ENCODE results near the gene BIN1.

Gene BIN1

DNA sequence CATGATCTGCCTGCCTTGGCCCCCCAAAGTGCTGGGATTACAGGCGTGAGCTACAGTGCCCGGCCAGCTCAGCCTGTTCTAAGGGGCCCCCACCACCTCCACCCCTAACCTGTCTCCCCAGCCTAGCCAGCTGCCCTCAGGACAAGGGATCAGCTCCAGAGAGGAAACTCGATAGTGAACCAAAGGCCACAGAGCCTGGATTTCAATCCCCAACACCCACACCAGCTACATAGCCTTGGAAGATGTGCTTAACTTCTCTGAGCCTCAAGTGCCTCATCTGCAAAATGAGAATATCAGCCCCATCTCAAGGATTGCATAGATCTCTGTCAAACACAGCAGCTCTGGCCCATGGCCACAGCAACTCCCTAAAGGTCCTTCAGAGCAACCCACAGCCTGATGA, 32.0 kb downstream of the BIN1 start:
- FAIRE-seq = no peak

DNA sequence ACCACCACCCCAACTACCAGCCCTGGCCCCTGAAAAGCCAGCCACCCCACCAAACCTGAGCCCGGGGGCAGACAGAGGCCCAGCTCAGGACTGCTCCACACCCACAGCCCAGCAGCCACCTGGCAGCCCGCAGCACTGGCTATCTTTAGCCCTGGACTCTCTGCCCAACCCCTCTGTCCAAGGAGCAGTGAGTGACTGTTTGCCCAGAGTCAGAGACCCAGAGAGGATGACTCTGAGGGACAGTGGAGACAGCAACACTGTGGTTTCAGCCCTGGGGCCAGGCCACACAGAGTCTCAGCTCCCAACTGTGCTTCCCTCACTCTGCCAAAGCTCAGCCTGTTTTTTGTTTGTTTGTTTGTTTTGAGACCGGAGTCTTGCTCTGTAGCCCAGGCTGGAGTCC, 32.6 kb downstream of the BIN1 start:
- FAIRE-seq = no peak

DNA sequence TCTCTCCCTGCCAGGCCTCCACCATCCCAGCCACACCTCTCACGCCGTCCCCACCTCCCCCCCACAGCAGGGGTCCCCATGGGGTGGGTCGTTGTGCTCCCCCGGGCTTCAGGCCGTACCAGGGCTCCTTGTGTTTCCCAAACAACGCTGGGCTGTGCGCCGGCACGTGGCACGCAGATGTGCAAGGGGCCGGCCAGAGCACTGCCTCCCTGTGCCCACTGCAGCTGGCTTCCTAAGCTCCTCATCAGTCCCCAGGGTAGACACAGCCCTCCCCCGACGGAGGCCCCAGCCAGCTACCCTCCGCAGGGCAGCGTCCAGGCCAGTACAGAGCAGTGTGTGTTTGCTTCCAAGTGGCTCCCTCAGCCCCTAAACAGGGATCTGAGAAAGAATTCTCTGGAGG, 34.0 kb downstream of the BIN1 start:
- FAIRE-seq = no peak

DNA sequence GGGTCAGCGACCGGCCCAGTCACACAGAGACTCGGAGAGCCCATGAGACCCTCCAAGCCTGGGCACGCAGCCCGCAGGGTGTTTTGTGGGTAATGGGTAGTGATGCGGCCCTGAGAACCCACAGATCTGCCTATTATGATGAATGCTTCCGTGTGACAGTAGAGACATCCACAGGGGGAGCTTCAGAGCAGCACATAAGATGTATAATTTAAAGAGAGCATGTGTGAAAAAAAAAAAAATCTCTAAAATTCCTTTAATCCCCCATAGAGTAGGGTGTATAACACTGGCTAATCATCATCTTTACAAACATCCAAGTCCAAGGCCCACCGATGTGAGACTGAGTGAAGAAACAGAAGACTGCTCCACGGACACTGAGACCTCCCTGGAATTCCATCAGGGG, 34.6 kb downstream of the BIN1 start:
- no peak for FAIRE-seq

DNA sequence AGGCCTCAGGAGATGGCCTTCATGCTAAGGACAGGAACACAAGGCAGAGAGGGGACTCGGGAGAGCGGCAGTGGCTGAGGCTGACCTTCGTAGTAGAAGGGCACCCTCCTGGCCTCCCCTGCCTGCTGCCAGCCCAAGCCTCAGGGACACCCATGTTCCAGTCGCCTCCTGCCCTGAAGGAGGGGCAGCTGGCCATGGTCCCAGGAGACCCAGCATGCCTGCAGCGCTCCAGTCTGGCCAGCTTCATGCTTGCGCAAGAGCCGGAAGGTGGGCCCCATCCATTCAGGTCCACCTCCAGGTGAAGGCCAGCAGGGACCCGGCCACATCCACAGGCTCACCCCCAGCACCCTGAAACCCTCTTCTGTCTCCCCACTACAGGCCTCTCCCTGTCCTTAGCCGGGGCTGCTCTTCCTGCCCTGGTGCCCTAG, 35.0 kb downstream of the BIN1 start:
- no peak for FAIRE-seq

DNA sequence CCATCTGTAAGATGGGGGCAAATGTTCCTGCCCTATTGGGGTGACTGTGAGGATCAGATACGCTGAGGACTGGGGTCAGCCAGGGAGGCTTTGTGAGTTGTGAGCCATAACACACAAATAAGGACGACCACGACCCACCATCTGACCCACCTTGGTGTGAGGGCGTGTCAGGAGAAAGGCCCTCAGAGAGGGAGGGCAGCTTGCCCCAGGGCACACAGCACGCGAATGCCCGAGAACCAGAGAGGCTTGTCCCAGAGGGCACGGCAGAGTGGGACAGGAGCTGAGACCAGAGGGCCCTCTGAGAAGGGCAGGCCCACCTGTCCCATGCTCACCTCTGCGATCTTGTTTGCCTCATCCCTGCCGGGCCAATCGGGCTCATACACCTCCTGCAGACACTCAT, 36.7 kb downstream of the BIN1 start:
- FAIRE-seq = no peak

DNA sequence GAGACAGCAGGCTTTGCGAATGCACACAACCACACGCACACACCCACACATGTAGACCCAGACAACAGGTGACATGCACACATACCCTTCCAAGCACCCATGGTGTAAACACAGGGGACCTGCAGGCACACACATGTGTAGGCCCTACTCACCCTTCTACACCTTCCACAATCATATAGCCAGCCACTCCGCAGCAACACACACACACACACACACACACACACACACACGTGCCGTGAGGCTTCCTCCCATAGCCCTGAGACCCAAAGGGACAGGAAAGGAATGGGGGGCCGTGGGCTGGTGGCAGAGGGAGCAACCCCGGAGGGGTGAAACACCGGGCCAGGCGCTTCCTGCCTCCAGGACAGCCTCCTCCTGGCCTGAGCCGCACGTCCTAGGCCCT, 37.4 kb downstream of the BIN1 start:
- no peak for FAIRE-seq

DNA sequence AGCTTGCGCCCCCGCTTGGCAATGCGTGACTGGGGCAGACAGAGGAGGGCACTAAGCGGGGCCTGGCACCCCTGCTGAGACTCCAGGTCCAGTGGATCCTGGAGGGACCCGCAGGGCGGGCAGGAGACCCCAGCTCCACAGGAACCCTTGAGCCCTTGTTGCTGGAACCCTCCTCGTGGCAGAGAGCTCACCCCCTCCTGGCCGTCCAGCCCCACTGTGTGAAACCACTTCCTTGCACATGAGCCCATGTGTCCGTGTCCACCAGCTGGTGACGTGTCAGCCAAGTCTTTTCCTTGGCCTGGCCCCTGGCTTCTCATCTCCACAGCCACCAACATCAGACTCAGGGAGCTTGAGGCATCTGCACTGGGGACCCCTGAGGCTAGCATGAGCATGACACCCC, 38.0 kb downstream of the BIN1 start:
- no peak for FAIRE-seq

DNA sequence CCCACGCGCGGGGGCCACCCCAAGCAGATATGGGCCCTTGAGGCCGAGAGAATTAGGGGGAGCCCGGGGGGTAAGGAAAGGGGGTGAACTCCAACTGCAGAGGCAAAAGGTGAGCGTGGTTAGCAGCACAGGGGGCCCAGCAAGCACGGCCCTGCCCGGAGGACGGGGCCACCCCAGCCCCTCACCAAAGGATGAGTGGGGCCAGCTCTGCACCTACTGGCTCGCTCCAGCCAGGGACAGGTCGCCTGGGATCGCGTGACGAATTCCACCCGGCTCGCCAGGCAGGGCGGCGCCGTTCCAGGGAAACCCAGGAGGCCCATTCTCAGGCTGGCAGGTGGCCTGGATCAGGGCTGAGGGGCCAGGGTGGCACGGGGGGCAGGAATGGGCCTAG, 38.6 kb downstream of the BIN1 start:
- no peak for FAIRE-seq

DNA sequence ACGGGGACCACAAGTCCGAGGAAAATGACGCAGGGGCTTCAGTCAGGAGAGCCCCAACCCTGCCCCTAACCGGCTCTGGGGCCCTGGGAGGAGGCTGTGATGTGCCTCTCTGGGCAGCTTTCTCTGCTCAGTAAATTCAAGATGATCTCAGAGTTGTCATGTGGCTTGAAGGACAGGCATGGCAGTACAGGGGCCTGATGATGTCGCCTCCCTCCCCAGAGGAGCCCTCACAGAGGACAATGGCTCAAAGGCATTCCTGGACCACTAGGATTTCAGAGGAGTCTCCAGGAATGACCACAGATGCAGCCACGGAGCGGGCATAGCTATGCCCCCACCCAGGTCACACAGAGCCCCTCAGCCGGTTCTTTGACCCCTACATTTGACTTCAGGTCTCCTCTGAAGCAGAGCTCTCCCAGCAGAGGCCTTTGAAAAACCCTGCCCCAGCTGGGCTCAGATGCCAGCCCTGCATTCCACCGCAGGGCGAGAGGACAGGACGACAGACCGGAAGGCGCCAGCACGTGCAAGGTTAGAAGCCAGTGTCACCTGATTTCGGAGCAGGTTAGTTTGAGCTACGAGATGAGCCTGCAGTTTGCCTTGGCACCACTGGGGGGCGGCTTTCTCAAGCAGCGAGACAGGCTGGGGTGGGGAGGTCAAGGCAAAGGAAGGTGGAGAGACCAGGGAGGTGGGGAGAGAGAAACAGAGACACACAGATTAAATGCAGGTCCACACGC, 39.2 kb downstream of the BIN1 start:
- FAIRE-seq = no peak

DNA sequence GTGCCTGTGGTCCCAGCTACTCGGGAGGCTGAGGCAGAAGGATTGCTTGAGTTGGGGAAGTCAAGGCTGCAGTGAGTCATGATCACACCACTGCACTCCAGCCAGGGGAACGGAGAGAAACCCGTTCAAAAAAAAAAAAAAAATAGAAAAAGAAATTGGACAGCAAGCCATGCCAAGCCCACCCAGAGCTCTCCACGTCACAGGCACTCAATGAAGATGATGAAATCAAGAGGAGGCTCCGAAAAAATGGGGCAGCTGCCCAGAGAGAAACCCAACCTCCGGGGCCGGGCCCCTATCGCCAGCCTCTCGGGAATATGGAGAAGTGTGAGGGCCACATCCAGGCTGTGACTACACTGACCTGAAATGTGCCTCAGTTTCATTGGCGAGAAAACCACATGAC, 40.0 kb downstream of the BIN1 start:
- FAIRE-seq = no peak

DNA sequence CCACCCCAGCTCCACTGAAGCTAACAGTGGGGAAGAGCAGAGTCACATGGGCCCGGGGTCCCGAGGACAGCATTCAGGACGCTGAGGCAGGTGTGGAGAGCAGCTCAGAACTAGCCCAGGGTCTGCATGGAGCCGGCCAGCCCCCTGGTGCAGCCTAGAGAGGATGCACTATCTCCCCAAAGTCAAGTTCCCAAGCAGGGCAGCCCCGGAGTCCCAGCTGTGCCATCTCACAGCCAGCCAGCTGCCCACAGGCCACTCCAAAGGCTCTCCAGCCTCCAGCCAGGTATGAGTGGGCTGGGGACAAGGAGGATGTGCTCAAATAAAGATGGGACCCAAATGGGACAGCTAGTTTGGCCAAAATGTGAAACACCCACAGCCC, 41.0 kb downstream of the BIN1 start:
- FAIRE-seq = no peak

DNA sequence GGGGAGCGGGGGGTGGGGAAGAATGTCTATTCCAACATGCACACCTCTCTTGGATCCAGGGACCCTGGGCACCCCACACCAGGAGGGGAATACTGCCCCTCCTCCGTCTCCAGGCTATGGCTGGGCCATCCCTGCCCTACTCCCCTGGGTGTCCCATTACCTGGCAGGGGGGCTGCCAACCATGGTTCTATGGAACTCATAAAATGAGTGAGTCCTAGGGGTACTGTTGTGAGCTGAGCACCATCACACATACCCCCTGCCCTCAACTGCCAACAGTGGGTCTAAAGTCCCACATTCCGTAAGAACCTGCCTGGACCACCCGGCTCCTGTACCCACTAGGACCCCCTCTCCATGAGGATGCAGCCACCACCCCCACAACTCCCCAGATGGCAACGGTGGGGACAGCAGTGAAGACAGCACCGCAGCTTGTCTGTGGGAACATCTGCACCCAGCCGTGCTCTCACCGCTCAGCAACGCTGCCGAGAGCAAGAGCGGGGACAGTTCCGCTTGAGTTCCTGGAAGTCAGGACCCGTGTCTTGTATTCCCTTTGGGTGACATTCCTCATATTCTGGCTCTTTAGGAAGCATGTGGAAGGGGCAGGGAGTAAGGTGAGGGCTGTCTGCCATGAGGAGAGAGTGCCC, 41.5 kb downstream of the BIN1 start:
- no peak for FAIRE-seq

DNA sequence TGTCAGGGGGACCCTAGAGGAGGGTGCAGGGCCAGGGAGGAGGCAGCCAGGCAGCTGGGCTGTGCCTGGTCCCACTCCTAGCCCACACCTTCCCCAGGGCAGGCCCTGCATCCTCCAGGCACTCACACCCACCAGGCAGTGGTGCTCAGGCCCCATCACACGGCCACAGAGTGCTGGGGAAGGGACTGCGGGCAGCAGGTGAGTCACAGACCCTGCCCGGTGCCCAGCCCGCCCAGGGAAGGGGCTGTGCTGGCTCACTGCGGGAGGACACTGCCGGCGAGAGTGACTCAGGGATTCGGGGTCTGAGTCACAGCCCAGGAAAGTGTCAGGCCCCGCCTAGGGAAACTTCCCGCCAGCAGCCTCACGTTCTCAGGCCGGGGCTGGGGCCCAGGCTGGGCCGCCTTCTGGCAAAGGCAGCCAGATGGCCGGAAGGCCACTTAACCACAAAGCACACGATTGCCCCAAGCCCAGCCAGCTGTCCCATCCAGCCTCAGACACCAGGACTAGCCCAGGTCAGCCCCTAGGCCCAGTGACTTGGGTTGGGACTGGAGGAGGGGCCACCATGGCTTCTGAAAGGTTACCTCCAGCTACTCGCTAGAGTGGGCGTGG, 42.2 kb downstream of the BIN1 start:
- no peak for FAIRE-seq

DNA sequence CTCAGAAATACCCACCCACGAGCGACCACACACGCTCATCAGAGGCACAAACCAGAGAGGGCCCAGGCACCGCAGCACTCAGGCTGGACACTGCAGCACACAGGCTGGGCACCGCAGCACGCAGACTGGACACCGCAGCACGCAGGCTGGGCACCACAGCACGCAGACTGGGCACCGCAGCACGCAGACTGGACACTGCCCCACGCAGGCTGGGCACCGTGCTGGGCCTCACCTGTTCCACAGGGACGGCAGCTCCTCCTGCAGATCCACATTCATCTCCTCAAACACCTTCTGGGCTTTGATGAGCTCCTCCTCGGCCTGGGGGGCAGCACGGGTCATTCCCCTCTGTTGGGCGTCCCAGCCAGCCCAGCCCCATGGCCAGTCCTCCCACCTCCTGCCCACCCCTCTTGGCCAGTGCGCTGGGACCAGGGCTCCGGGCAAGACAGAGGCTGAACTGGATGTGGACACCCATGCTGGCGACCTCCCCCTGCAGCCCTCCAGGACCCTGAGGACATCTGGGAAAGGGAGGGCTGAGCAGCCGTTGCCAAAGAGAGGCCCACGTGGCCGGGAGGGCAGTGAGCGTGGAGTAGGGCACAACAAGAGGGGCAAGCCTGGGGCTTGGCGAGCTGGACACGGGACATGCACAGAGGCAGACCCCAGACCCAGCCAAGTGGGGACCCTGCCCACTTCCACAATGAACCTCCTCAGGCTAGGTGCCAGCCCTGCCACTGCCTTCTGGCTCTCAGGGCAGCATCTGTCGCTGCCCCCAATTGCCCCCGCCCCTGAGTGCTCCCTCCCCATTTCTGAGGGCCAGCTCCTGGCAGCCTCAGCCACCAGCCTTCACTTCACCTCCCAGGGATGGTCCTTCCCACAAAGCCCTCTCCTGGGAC, 43.0 kb downstream of the BIN1 start:
- no peak for FAIRE-seq

DNA sequence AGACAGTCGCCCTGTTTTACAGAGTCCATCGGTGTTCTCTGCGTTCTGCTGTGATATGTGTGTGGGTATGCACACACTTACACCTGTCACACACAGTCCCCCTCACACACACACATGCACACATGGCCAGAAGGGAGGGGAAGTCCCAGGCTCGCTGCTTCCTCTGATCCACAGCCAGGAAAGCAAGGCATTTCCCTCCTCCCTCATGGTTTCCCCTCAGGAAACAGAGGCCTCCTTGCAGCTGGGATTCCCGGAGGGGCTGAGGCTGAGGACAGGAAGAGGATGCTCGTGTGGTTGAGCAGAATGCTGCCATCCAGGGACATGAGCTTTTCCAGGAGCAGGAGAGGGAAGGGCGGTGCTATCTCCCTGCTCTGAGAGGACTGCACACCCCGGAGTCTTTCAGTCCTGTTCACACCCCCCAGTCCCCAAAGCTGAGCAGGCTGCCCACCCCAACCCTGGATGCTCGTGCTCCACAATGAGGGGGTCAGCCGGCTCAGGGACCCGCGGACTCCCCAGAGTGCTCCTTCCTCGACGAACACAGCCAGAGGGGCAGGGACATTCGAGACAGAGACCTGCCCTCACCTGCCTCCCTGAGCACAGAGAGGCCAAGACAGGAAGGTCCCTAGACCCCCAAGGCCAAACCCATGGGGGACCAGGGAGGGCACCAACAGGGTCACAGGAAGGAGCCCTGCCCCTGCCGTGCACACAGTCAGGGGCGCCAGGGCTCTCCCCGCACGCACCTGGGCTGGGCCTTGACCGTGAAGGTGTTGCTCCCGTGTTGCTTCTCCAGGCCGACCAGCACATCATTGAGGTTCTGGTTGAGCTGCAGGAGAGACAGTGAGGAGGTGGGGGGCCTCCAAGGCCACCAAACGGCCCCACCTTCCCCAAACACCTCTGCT, 45.3 kb downstream of the BIN1 start:
- no peak for FAIRE-seq

DNA sequence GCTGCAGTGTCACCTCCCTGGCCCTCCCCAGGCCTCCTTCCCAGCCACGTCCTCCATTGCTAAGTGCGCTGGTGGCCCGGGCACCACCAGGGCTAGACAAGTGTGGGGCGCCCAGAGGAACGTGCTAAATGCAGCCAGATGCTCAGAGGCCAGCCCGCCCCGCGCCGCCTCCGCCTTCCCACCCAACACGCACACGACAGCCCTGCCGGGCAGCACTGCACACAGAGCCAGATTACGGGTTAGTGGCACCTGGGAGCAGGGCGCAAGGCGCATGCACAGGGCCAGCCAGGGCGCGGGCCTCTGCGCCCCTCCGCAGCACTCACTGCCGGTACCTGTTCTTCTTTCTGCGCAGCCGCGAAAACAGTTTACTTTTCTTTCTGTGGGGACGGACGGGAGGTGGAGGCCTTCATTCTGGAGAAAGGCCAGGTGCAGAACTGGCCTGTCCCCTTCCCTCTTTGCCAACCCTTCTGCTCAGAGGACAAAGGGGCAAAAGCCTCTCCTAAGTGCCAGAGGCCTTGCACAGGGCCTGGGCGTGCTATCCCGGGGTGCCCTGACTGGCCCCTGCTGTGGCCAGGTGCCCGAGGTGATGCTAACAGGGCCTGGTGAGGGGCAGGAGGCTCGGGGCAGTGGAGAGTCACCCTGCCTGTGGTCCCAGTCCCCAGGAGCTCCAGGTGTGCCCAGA, 46.5 kb downstream of the BIN1 start:
- FAIRE-seq = no peak

DNA sequence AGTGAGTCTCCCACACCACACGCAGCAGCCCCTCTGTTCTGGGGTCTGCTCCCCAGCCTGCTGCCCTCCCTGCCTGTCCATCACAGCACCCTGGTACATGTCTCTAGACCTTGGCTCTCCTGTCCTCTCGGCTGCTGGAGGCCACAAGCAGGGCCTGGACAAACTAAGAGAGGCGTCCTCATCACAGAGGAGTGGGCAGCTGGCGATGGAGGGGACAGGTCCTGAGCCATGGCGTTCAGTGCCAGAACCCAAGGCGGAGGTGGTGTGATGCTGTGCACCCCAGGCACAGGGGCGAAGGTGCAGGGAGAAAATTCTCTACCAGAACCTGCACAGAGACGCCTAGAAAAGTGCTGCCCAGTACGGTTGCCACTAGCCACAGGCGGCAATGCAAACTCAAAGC, 47.4 kb downstream of the BIN1 start:
- no peak for FAIRE-seq

DNA sequence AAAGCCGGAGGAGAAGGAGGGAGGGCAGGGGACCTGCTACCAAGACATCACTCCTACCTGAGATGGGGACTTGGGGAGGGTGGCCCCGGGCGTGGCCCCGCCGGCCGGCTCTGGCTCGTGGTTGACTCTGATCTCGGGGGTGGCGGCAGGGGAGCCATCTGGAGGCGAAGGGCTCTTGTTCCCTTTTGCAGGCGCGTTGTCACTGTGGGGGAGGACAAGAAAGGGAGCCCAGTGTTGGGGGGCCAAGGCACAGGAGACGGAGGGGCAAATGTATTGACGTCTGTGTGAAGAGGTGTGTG, 48.1 kb downstream of the BIN1 start:
- FAIRE-seq = no peak

DNA sequence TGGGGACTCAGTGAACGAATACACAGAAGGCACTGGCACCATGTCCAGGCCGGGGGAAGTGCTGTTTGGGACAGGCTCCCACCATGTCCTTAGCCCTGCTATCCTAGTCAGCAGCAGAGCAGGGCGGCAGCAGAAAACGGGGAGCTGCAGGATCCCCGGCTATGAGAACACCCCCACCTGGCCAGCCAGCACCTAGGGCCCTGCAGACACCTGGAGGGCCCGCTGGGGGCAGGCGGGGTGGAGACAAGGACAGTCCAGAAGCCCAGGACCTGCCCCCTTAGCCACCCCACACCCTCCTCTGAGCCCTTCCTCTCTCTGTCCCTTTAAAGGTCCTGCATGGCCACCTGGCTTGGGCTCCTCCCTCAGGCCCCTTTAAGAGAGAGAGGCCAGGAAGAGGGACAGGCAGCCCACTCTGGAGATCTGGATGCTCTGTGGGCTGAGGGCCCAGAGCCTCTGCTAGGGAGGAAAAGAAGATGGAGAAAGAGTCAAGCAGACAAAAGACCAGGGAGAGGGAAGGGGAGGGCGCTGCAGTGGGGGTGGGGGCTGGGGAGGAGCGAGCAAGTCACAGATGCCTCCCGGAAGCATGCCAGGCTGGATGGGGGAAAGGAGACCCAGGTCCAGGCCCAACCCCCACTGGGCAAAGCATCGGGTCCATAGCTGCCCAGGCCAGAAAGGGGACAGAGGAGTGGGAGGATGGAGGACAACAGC, 48.6 kb downstream of the BIN1 start:
- no peak for FAIRE-seq

Measured in endometrium (tissue), 2 donors.